Activated CD4-positive, alpha-beta T cell treated with anti-CD3 and anti-CD28 coated beads, Interleukin-2, amount 10 ng/mL, durations not matched to agents 24 days and 14 days (primary cell): Measurements from ENCODE around the gene NTS. TPM values are rescaled to one million over a fixed set of nuclear protein-coding genes. Genes with fewer than 3 reads are reported as not detected.

ENCODE experiments used
- DNase-seq: peaks from one replicate; pipeline ENCODE4 v3.0.0; 2022
- H3K27ac Mint-ChIP-seq: one replicate; pipeline ENCODE4 v1.8.0; 2022; ENCODE audit warnings: mild to moderate bottlenecking, mixed read lengths
- H3K27me3 Mint-ChIP-seq: one replicate; pipeline ENCODE4 v1.8.0; 2022; ENCODE audit warnings: mixed read lengths
- H3K36me3 Mint-ChIP-seq: one replicate; pipeline ENCODE4 v1.8.0; 2022; ENCODE audit warnings: low read depth, mild to moderate bottlenecking, mixed read lengths
- H3K4me1 Mint-ChIP-seq: one replicate; pipeline ENCODE4 v1.8.0; 2021; ENCODE audit warnings: mixed read lengths
- H3K4me3 Mint-ChIP-seq: one replicate; pipeline ENCODE4 v1.8.0; 2022; ENCODE audit warnings: mild to moderate bottlenecking, moderate library complexity, mixed read lengths
- H3K9me3 Mint-ChIP-seq: one replicate; pipeline ENCODE4 v1.8.0; 2021; ENCODE audit warnings: mixed read lengths
- intact Hi-C: fragments of 100-400 bp; cut with micrococcal nuclease; formaldehyde crosslinking; loops from one replicate; pipeline ENCODE4 v1.15.1; 2023
- total RNA-seq: library from RNA; stranded (reverse); gene quantifications from 2 replicates; pipeline ENCODE4 v1.2.3, GENCODE V29; 2022

The NTS gene
- total RNA-seq, 1 donor from 2014 or later: not detected

- H3K27ac Mint-ChIP-seq: no peak overlapping the region
- no peaks in the 10 kb centered on the region for H3K27me3 Mint-ChIP-seq
- H3K36me3 Mint-ChIP-seq: no peaks in the 10 kb centered on the region
- no peak for DNase-seq
- H3K4me3 Mint-ChIP-seq: no peak overlapping the region
- intact Hi-C loops: no loop called here
- H3K9me3 Mint-ChIP-seq: no peaks in the 10 kb centered on the region
- no peaks in the 10 kb centered on the region for H3K4me1 Mint-ChIP-seq
Measured at GRCh38 chr12:85865890-85866289, 8.2 kb upstream of the NTS start.

DNA sequence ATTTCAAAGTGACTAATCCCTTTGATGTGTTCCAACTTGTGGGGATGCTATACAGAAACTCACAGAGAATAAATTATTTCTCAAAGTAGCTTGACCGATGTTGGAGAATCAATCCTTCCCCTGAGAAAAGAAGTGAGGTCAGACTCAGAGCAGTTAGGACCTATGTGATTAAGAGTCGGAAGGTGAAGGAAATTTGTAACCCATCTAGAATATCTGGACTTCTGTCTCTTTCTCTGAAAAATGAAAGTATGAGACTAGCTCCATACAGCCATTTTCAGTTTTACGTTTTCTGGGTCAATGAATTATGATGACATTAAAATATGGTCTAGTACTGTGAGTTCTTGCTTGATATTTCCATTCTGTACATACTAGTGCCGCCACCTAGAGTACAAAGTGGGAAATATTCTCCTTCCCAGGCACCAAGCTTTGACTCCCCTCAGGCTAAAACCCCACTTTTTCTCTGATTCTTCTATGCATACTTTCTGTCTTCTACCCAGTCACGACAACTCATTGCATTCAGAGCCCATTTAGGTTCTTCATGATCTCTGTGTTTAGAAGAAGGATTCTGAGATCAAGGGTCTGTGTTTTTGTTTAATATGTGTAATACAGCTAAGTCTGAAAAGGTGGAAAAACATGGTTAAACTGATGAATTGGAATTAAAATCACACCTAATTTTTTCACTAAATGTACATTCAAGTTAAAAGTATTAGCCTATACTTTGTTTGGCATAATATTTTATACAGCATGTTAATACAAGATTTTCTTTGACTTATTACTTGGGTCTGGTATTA lies 6.9 kb upstream of the NTS start:
- H3K27ac Mint-ChIP-seq: no peak overlapping the region
- no peaks in the 10 kb centered on the region for H3K36me3 Mint-ChIP-seq
- no peaks in the 10 kb centered on the region for H3K27me3 Mint-ChIP-seq
- no peaks in the 10 kb centered on the region for H3K9me3 Mint-ChIP-seq
- intact Hi-C loops: loop anchor here (1.0 kb wide), 1 partner anchor 398 kb away; no protein-coding TSS in a partner anchor
- H3K4me3 Mint-ChIP-seq: no peak overlapping the region
- no peaks in the 10 kb centered on the region for H3K4me1 Mint-ChIP-seq
- DNase-seq: peak; percentile 68

DNA sequence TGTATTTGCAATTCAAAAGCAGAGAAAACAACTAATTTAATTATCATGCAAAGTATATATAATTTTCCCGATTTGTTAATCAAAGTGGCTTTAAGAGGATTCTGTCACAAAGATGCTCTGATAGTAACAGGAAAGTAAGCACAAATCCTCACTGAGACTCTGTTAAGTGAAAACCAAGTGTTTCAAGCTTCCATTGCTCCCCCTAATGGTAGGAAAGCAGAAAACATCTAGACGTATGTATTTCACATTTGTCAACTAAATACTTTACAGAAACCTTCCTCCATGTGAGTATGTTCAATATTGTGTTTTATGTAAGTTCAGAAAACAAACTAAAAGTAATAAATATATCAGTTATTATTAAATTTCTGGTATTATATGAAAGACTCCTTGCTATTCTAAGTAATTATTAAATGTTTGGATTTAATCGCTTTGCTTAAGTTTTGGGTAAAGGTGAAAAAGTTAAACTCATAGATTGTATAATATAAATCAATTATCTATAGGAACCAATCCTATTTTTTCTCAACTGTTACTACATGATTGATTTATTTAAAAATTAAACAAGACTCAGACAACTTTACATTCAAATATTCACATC lies 1.5 kb upstream of the NTS start:
- Mint-ChIP-seq H3K27me3 (no peaks in the 10 kb centered on the region), H3K4me1 (no peaks in the 10 kb centered on the region), H3K36me3 (no peaks in the 10 kb centered on the region), H3K9me3 (no peaks in the 10 kb centered on the region), H3K27ac (no peak overlapping the region), H3K4me3 (no peak overlapping the region)
- intact Hi-C loops: loop anchor here (1.0 to 2.0 kb wide), 2 partner anchors 404 to 796 kb away; no protein-coding TSS in a partner anchor
- DNase-seq: peak; percentile 59

DNA sequence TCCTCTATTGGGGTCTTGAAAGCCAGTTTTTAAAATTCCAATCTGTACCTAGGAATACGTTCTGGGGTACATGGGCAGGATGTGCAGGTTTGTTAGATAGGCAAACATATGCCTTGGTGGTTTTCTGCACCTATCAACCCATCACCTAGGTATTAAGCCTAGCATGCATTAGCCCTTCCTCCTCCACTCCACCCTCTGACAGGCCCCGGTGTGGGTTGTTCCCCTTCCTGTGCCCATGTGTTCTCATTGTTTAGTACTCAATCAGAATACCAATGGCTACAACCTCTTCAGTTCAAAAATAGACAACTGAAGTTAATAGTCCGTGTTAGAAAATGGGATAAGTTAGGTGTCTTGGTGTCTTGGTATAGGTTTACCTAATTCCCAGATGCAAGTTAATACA lies 3.4 kb downstream of the NTS start:
- H3K4me1 Mint-ChIP-seq: no peaks in the 10 kb centered on the region
- H3K4me3 Mint-ChIP-seq: no peak overlapping the region
- intact Hi-C loops: no loop called here
- no peaks in the 10 kb centered on the region for H3K36me3 Mint-ChIP-seq
- no peaks in the 10 kb centered on the region for H3K9me3 Mint-ChIP-seq
- H3K27ac Mint-ChIP-seq: no peak overlapping the region
- no peaks in the 10 kb centered on the region for H3K27me3 Mint-ChIP-seq
- DNase-seq: no peak

- no peak for DNase-seq
- Mint-ChIP-seq H3K9me3 (no peaks in the 10 kb centered on the region), H3K36me3 (no peaks in the 10 kb centered on the region), H3K27ac (no peak overlapping the region), H3K27me3 (no peaks in the 10 kb centered on the region), H3K4me3 (no peak overlapping the region), H3K4me1 (no peaks in the 10 kb centered on the region)
- intact Hi-C loops: no loop called here
Measured at GRCh38 chr12:85883763-85884162, 9.7 kb downstream of the NTS start.

DNA sequence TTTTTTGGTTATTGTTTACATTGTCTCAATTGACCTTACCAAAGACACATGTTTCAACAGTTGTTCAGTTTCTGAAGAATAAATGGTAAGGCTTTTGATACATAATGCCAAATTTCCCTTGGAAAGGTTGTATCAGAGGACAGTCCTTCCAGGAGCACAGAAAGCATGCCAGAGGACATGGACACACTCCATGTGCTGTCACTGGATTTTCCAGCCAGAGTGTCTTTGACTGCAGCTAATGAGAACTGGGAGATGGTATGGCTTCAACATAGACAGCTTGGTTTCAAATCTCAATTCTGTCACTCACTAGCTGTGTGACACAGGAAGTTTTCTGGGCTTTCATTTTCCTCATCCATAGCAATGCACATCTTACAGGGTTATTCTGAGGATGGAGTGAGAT lies 20.6 kb downstream of the NTS start:
- Mint-ChIP-seq H3K27ac (no peak overlapping the region), H3K9me3 (no peaks in the 10 kb centered on the region), H3K27me3 (no peaks in the 10 kb centered on the region), H3K36me3 (no peaks in the 10 kb centered on the region), H3K4me3 (no peak overlapping the region), H3K4me1 (no peaks in the 10 kb centered on the region)
- no peak for DNase-seq
- intact Hi-C loops: no loop called here

DNA sequence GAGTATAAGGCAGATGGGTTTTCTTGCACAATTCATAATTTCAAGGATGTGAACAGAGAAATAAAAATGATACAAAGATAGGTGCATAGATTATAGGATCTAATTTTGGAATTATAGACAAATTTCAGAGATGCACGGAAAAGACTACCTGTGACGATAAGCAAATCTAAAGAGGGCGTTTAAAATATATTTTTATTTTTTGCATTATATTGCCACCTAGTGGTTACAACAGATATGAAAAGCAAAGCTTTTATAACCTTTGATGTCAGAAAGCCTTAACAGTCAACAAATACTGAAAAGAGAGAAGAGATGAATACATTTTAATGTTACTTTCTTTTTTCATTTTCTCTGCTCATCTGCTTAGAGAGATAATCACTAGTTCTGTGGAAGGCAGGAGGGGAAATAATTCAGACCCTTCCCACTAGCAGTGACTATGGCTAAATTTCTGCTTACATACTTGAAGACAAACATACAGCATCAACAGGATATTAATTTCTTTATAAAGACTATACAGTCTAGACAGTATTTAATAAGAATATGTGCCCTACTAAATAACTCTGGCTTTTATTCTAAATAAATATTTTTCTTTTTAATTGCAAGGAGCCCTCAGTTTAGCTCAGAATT lies 46.3 kb downstream of the NTS start:
- intact Hi-C loops: loop anchor here (1.0 kb wide), 1 partner anchor 452 kb away; no protein-coding TSS in a partner anchor
- H3K4me3 Mint-ChIP-seq: no peak overlapping the region
- H3K4me1 Mint-ChIP-seq: no peaks in the 10 kb centered on the region
- DNase-seq: no peak
- H3K27me3 Mint-ChIP-seq: no peaks in the 10 kb centered on the region
- H3K9me3 Mint-ChIP-seq: no peaks in the 10 kb centered on the region
- no peaks in the 10 kb centered on the region for H3K36me3 Mint-ChIP-seq
- H3K27ac Mint-ChIP-seq: no peak overlapping the region

- Mint-ChIP-seq H3K4me3 (no peak overlapping the region), H3K4me1 (no peaks in the 10 kb centered on the region), H3K36me3 (no peaks in the 10 kb centered on the region), H3K27ac (no peak overlapping the region), H3K9me3 (no peaks in the 10 kb centered on the region), H3K27me3 (no peaks in the 10 kb centered on the region)
- DNase-seq: no peak
- intact Hi-C loops: no loop called here
Measured at GRCh38 chr12:85923767-85924331, 49.8 kb downstream of the NTS start.

- Mint-ChIP-seq H3K27me3 (no peaks in the 10 kb centered on the region), H3K4me1 (no peaks in the 10 kb centered on the region), H3K4me3 (no peak overlapping the region), H3K9me3 (no peaks in the 10 kb centered on the region), H3K36me3 (no peaks in the 10 kb centered on the region), H3K27ac (no peak overlapping the region)
- no peak for DNase-seq
- intact Hi-C loops: no loop called here
Measured at GRCh38 chr12:85927166-85927565, 53.1 kb downstream of the NTS start.

Other genes with a start within 250 kb of the NTS start
- gene RASSF9, start 37.9 kb upstream of the NTS start, total RNA-seq: not detected in 2 replicates